ENCODE measurements around the gene SCMH1. TPM values are rescaled to one million over a fixed set of nuclear protein-coding genes. Genes with fewer than 3 reads are reported as not detected.

Gene SCMH1
- total and polyA plus RNA-seq, 10 donors, result 8.6 to 40.5 (median 26.1) TPM

DNA sequence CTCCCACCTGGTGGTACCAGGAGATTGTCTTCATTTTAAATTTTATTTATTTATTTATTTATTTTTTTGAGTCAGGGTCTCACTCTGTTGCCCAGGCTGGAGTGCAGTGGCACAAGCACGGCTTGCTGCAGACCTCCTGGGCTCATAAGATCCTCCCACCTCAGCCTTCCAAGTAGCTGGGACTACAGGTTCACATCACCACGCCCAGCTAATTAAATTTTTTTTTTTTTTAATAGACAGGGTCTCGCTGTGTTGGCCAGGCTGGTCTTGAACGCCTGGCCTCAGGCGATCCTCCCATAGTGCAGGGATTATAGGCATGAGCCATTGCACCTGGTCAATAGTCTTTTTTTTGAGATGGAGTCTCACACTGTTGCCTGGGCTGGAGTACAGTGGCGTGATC lies 229.1 kb downstream of the SCMH1 start:
- H3K27ac ChIP-seq, result no peak overlapping the region
- peaks cover 0 to 92% (median 54%) of the 10 kb centered on the region in 6 donors for H3K36me3 ChIP-seq
- no peaks in the 10 kb centered on the region for H3K9me3 ChIP-seq
- no peak overlapping the region for H3K4me3 ChIP-seq
- no peak for DNase-seq
- WGBS, 5 donors, result 91 to 95% (median 95%) methylated on average over 6 of the region's 6 CpGs
- H3K4me1 ChIP-seq, result peaks cover 0 to 28% (median 8%) of the 10 kb centered on the region in 6 donors
- TF ChIP-seq POLR2A (IDR thresholded peaks at IDR 0.05), result no peak
- H3K27me3 ChIP-seq (replicated peaks in 1 of 7), result no peaks in the 10 kb centered on the region
- intact Hi-C loops (cut with DNase I; ENCODE audit: low total_unique reads), result no loop called here

GRCh38 chr1:41010345-41010744 lies 231.8 kb downstream of the SCMH1 start:
- H3K9me3 ChIP-seq, result no peaks in the 10 kb centered on the region
- no peaks in the 10 kb centered on the region for H3K27me3 ChIP-seq (replicated peaks in 1 of 7)
- H3K27ac ChIP-seq, result no peak overlapping the region
- DNase-seq, result no peak
- H3K36me3 ChIP-seq, result peaks cover 0 to 92% (median 68%) of the 10 kb centered on the region in 6 donors
- TF ChIP-seq, protein P1, sequence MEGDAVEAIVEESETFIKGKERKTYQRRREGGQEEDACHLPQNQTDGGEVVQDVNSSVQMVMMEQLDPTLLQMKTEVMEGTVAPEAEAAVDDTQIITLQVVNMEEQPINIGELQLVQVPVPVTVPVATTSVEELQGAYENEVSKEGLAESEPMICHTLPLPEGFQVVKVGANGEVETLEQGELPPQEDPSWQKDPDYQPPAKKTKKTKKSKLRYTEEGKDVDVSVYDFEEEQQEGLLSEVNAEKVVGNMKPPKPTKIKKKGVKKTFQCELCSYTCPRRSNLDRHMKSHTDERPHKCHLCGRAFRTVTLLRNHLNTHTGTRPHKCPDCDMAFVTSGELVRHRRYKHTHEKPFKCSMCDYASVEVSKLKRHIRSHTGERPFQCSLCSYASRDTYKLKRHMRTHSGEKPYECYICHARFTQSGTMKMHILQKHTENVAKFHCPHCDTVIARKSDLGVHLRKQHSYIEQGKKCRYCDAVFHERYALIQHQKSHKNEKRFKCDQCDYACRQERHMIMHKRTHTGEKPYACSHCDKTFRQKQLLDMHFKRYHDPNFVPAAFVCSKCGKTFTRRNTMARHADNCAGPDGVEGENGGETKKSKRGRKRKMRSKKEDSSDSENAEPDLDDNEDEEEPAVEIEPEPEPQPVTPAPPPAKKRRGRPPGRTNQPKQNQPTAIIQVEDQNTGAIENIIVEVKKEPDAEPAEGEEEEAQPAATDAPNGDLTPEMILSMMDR (IDR thresholded peaks at IDR 0.05 in 8 of 11, conservative IDR thresholded peaks at IDR 0.05 in 3 of 11), result no peak
- TF ChIP-seq POLR2AphosphoS5 (IDR thresholded peaks at IDR 0.05), result no peak
- no peak for TF ChIP-seq POLR2A (IDR thresholded peaks at IDR 0.05)
- no peak overlapping the region for H3K4me3 ChIP-seq
- 88 to 100% (median 92%) methylated on average over 1 of the region's 1 CpG for WGBS, 5 donors
- intact Hi-C loops (cut with DNase I; ENCODE audit: low total_unique reads), result no loop called here
- peaks cover 0 to 26% (median 8%) of the 10 kb centered on the region in 6 donors for H3K4me1 ChIP-seq

DNA sequence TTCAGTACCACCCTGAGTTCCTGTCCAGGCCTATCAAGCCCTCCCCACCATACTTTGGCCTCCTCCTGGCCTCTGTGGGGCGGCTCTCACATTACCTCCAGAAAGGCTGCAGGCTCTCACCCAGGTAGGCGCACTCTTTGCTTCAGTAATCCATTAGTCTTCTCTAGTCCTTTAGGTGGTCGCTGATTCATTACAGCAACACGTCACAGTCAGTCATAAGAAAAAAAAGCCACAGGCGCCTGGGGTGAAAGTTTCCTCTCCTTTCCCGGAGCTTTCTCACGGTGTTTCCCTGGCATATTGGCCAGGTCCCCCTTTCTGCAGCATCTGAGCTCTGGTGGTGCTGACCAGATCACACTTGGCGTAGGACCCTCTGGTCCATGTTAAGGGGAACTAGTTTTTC lies 232.6 kb downstream of the SCMH1 start:
- no peak overlapping the region for H3K4me3 ChIP-seq
- no peak for DNase-seq
- no peak overlapping the region for H3K27ac ChIP-seq
- H3K36me3 ChIP-seq, result peaks cover 0 to 92% (median 71%) of the 10 kb centered on the region in 6 donors
- WGBS, 5 donors, result 85 to 96% (median 94%) methylated on average over 8 of the region's 8 CpGs
- H3K27me3 ChIP-seq (replicated peaks in 1 of 7), result no peaks in the 10 kb centered on the region
- intact Hi-C loops (cut with DNase I; ENCODE audit: low total_unique reads), result no loop called here
- H3K4me1 ChIP-seq, result peaks cover 0 to 17% (median 8%) of the 10 kb centered on the region in 6 donors
- TF ChIP-seq, protein P1 (IDR thresholded peaks at IDR 0.05 in 8 of 11, conservative IDR thresholded peaks at IDR 0.05 in 3 of 11), result no peak
- TF ChIP-seq POLR2AphosphoS5 (IDR thresholded peaks at IDR 0.05) (no peak), POLR2A (IDR thresholded peaks at IDR 0.05) (no peak)
- no peaks in the 10 kb centered on the region for H3K9me3 ChIP-seq

DNA sequence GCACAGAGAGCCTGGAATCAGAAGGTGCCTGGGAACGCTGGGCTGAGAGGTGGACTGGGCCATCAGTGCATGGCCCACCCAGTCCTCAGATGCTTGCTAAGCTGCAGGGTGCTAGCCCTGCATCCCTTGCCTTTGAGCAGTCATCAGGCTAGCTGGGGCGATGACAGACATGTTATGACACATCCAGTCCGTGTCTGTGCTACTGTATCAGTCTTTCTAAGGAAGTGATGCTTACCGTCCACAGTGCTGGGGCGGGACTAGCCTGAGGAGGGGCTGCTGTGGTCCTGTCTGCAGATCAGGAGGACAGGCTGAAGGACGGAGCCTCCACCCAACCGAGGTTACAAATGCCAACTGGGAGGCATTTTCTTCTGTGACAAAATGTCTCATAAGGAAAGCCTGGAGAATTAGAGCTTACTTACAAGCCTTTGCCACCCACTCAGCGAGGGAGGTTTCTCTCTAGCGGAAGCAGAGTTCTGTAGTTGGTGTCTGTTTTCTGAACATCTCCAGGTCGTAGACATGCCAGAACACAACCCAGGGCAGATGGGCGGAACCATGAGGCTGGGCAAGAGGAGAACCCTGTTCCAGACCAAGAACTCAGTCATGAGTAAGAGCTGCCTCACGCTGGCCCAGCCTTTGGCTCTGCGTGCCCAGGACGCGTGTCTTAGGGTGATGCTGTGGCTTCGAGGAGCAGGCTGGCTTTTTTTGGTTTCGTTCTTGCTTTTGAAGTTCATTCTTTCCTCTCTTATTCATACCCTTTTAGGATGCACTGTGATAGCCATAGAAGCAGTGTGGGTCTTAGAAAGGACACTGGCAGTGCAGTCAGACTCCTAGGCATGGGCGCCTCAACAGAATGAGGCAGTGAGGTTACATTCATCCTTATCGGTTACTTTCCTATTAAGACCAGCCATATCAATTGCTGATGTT lies 234.9 kb downstream of the SCMH1 start:
- no peak for DNase-seq
- TF ChIP-seq, protein P1 (IDR thresholded peaks at IDR 0.05 in 8 of 11, conservative IDR thresholded peaks at IDR 0.05 in 3 of 11), result no peak
- TF ChIP-seq POLR2AphosphoS5 (IDR thresholded peaks at IDR 0.05), result no peak
- TF ChIP-seq POLR2A (IDR thresholded peaks at IDR 0.05), result no peak
- intact Hi-C loops (cut with DNase I; ENCODE audit: low total_unique reads), result no loop called here
- peaks cover 0 to 100% (median 73%) of the 10 kb centered on the region in 6 donors for H3K36me3 ChIP-seq
- 90 to 96% (median 94%) methylated on average over 19 of the region's 19 CpGs for WGBS, 5 donors
- no peaks in the 10 kb centered on the region for H3K27me3 ChIP-seq (replicated peaks in 1 of 7)
- H3K4me1 ChIP-seq, result peaks cover 3 to 21% (median 14%) of the 10 kb centered on the region in 6 donors
- no peak overlapping the region for H3K27ac ChIP-seq
- no peaks in the 10 kb centered on the region for H3K9me3 ChIP-seq
- no peak overlapping the region for H3K4me3 ChIP-seq

Measured in spleen (tissue), 11 donors.